Non-pigmented ciliary epithelial cell (primary cell): ENCODE measurements around the gene MARCHF10.
"Not testable (repeated sequence)": the region's sequence is repeated elsewhere in the genome, so short reads cannot be mapped to it uniquely, and the experiment has no call there.

Experiments
- DNase-seq: peaks from one replicate; pipeline ENCODE4 v3.0.0-alpha.2; 2010; ENCODE audit warnings: low read depth

MARCHF10 gene

GRCh38 chr17:62696726-62697490, 111.2 kb downstream of the MARCHF10 start:
- no peak for DNase-seq

- no peak for DNase-seq
Observed at GRCh38 chr17:62696256-62696655, 111.9 kb downstream of the MARCHF10 start.

GRCh38 chr17:62695093-62695738, 112.9 kb downstream of the MARCHF10 start:
- not testable (repeated sequence) for DNase-seq

- DNase-seq: no peak
Observed at GRCh38 chr17:62693616-62694409, 114.3 kb downstream of the MARCHF10 start.

GRCh38 chr17:62692721-62693431, 115.2 kb downstream of the MARCHF10 start:
- DNase-seq: no peak

- no peak for DNase-seq
Observed at GRCh38 chr17:62692159-62692651, 115.9 kb downstream of the MARCHF10 start.

GRCh38 chr17:62691589-62691915, 116.6 kb downstream of the MARCHF10 start:
- not testable (repeated sequence) for DNase-seq

- no peak for DNase-seq
Observed at GRCh38 chr17:62690168-62690897, 117.8 kb downstream of the MARCHF10 start.

- no peak for DNase-seq
Observed at GRCh38 chr17:62689441-62690167, 118.5 kb downstream of the MARCHF10 start.

GRCh38 chr17:62688398-62689160, 119.5 kb downstream of the MARCHF10 start:
- DNase-seq: no peak

- no peak for DNase-seq
Observed at GRCh38 chr17:62687997-62688396, 120.1 kb downstream of the MARCHF10 start.

GRCh38 chr17:62684179-62684578, 123.9 kb downstream of the MARCHF10 start:
- DNase-seq: no peak

- DNase-seq: no peak
Observed at GRCh38 chr17:62681939-62682381, 126.2 kb downstream of the MARCHF10 start.

- DNase-seq: no peak
Observed at GRCh38 chr17:62681061-62681938, 126.8 kb downstream of the MARCHF10 start.

GRCh38 chr17:62680541-62681052, 127.5 kb downstream of the MARCHF10 start:
- no peak for DNase-seq

GRCh38 chr17:62679866-62680377, 128.2 kb downstream of the MARCHF10 start:
- no peak for DNase-seq

GRCh38 chr17:62678214-62678919, 129.7 kb downstream of the MARCHF10 start:
- no peak for DNase-seq
